GM21526 (cell line): ENCODE data around the gene GDF7.

Source experiments
- ATAC-seq: cut with Tn5 transposase; IDR thresholded peaks from one replicate; pipeline ENCODE4 v1.9.1; 2021; ENCODE audit warnings: moderate library complexity; ENCODE audit not compliant: unreplicated experiment, low FRiP score

GDF7 gene

DNA sequence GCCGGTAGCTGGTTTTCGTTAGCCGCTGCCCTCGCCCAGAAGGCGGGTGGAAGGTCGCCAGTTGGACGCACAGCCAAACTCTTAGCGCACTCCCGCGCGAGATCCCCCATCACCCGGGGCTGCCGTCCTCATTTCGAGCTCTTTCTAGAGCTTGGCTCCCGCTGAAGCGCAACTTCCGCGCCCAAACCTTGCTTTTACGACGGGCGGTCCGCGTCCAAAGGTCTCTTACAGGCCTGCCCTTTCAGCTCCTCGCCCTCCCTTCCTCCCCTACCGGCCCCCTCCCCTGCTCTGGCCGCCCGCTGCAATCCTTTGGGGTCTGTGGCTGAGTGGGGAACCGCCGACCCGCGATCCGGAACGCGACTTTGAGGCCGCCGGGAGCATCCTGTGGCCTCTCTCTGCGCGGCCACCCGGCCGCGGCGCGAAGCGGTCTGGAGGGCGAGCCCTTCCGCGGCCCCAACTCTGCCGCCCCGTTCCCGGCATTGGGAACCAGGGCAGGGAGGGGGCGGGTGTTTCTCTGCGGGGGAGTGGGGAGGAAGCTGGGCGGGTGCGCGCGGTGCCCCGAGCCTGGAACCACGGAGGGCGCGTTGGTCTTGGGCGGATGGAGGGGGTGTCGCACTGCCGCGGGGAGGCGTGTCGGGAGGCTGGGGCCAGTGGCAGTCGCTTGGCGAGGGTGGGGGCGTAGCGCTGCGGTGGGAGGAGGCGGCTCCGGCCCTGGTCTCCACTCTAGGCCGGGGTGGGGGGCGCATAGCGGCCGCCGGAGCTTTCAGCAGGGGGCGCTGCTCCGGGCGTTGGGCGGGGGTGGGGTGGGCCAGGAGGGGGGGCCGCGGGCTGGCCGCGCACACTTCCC lies at the start of gene GDF7:
GDF7 (plus strand) TSS at position 841 of the 847 bp plus-strand sequence. CDS start 96 bp downstream, outside the sequence.
- ATAC-seq = no peak

DNA sequence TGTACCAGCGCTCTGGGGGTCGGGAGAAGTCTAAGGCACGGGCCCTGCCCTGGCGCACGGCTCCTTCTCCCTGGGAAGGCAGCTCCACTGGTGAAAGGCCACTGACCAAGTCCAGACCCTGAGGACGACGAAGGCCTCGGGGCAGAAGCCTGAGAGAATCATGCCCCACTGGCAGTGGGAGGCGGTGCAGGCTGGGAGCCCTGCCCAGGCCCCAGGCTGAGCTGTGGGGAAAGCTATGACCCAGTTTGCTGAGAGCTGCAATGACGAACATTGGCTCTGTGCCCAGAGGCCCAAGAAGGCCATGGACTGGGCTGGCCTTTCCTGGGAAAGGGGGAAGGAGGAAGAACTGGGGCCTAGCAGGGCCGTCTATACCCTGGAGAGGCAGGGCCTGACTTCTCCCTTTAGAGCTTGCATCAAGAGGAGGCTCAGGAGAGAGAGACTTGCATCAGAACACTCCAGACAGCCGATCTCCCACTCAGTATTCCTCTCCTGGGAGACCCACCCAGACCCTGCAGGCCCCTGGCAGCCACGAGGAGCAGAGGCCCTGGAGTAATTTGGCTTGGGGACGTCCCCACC lies 49.0 kb upstream of the GDF7 start:
- no peak for ATAC-seq

GRCh38 chr2:20618468-20618885 lies 48.5 kb upstream of the GDF7 start:
- ATAC-seq = no peak

DNA sequence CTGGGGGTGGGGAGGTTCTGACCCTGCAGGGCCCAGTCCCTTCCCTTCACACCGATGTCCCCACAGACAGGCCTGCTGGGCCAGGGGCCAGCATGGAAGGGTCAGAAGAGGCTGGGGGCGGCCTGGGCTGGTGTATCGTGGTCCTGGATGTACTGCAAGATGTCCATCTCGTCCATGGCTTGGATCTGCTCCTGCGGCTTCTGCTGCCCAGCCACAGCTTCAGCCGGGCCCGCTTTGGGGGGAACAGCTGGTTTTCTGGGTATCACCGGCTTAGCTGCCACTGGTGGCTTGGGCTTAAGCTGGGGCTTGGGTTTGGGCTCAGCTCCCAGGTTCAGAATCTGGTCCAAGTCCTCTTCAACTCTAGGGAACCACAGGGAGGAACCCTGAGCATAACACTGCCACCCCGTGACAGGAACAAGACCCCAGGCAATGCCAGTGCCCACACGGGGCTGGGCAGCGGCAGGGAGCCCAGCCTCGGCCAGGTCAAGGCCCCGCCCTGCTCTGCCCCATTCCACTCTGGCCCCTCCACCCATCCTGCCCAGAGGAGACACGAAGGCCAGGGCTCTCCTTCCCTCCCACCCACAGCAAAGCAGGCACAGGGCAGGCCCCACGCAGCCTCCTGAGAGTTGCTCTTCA lies 47.9 kb upstream of the GDF7 start:
- no peak for ATAC-seq

DNA sequence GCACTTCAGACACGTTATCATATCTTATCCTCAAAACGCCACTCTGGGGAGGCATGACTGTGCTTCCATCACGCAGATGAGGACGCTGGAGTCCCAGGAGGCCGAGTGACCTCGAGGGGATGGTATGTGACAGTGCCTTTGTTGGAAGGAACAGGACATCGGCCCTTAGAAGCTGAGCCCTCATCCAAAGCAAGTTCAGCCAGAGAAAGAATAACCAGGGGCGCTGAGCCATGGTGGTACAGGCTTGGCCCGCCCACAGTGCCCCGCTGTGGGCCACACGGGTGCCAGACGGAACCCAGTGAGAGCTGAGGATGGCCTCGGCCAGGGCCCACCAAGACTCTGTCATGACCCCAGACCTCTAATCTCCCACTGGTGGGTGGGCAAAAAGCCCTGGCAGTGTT lies 47.3 kb upstream of the GDF7 start:
- no peak for ATAC-seq

- ATAC-seq = no peak
Measured at GRCh38 chr2:20620271-20620681, 46.7 kb upstream of the GDF7 start.

DNA sequence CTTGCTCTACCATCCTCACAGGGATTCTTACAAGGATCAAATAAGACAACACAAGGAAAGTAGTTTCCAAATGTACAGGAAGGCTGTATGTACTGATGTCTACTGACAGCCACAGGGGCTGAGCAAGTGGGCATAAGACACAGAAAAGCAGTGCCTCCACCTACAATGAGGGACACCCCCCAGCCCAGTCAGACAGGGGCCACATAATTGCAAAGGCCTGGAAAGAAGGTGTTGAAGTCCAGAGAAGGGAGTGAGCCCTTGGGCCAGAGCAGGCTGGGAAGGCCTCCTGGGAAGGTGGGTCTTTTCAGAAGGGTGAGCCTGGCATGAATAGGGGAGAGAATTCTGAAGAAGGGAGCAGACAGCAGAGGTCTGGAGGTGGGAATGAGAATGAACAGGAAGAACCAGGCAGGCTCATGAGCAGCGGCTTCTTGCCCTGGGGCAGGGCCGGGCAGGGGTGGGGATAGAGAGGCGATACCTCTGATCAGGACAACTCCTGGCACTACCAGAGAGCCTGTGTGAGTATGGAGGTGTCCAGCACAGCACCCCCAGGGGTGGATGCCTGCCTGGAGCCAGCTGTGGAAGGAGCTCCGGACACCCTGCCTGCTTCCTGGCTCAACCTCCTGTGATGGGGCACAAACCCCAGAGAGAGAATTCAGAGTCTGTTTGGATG lies 46.1 kb upstream of the GDF7 start:
- no peak for ATAC-seq

DNA sequence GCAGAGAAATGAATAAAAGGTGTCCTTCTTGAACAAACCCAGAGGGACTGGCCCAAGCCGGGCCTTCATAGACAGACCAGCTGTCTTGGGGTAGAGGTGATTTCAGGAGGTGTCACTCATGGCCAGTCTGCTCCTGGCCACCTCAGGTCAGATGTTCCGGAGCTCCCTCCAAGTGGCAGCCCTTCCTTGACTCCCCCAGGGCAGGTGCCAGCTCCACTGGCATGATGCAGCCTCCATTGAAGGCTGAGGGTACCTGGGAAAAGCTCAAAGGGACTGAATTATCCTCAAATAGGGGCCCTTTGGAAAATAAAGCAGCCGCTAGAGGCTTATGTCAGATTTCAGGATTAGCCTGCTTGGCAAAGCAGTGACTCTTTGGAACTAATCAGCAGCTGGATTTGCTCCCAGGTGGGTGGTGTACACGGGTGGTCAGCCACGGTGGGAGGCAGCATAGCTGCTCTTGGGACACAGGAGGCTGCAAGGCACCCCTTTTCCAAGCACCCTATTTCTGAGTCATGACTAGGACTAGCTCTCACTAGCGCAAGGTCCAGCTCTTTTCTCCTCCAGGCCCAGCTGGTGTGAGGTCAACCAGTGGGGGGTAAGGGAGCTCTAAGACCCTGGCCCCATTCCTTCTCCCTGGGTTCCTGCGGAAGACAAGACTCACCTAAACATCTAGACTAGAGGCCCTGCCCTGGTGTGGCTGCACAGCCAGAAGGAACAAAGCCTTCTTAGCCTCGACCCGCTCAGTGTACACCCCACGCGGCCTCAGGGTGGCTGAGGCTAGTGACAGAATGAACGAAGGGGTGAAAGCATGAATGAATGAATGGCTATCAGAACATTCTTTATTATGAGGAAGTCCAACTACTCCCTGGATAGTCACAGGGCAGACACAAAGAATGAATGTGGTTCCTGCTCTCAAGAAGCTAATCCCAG lies 45.3 kb upstream of the GDF7 start:
- no peak for ATAC-seq

GRCh38 chr2:20622296-20622686 lies 44.7 kb upstream of the GDF7 start:
- no peak for ATAC-seq

DNA sequence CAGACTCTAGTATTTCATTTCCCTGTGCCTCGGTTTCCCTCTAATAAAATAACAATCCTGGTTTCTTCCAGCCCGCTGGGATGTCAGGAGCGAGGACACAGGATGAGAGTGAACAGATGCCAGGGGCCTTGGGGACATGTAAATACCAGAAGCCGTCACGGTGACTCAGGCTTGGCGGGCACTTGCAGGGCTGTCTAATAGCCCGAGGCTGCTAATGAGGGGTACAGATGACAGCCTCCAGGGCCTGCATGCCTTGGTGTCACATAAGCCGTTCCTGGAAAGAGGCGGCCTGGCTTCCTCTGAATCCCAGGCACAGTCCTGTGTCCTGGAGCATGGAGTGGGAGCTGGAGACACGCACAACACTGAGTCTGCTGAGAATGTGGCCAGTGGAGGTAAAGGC lies 44.2 kb upstream of the GDF7 start:
- ATAC-seq = no peak

GRCh38 chr2:20623241-20623640 lies 43.7 kb upstream of the GDF7 start:
- no peak for ATAC-seq

DNA sequence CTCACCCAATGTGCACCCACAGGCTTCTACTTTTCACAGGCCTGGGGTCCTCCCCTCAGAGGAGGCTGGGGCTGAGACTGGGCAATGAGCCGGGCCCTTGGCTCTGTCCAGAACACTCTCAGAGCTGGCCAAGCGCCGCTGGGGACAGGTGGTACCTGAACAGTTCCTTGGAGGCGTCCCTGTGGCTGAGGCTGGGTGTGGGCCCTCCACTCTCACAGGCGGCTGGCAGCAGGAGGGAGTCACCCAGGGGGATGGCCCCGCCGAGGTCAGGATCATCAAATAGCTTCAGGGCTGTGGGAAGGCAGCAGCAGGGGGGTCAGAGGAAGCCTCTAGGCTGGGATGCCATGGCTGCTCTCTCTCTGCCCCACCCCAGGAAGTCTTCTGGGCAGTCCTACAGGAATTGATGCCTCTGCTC lies 43.2 kb upstream of the GDF7 start:
- ATAC-seq = no peak

DNA sequence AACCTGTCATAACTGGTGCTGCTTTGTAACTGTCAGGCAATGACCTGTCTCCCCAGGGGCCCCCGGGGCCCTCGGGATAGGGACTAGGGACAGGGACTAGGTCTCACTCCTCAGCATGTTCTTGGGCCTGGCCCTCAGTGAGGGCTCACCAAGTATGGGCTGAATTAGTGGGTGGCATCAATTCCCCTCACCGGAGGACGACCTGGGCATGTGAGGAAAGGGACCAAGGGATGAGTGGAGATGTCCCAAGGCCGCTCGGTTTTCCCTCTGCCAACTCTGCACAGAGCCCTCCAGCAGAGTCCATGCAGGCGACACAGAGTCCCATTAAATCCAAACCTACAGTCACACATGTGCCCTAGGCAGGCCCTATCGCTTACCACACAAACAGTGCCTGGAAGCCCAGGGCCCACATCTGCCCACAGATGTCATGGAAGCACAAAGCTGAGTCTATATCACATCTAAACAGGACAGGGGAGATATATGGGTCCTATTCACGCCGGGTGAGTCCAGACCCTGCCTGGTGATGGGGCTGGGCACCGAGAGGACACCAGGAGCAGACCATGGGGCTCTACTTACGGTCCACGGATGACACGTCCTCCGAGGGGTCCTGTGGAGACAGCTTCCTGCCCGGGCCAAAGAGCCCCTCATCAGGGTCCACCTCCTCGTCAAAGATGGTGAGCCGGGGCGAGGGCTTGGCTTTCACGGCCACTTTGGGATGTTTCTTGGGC lies 42.6 kb upstream of the GDF7 start:
- no peak for ATAC-seq

GRCh38 chr2:20624884-20625485 lies 42.0 kb upstream of the GDF7 start:
- no peak for ATAC-seq

DNA sequence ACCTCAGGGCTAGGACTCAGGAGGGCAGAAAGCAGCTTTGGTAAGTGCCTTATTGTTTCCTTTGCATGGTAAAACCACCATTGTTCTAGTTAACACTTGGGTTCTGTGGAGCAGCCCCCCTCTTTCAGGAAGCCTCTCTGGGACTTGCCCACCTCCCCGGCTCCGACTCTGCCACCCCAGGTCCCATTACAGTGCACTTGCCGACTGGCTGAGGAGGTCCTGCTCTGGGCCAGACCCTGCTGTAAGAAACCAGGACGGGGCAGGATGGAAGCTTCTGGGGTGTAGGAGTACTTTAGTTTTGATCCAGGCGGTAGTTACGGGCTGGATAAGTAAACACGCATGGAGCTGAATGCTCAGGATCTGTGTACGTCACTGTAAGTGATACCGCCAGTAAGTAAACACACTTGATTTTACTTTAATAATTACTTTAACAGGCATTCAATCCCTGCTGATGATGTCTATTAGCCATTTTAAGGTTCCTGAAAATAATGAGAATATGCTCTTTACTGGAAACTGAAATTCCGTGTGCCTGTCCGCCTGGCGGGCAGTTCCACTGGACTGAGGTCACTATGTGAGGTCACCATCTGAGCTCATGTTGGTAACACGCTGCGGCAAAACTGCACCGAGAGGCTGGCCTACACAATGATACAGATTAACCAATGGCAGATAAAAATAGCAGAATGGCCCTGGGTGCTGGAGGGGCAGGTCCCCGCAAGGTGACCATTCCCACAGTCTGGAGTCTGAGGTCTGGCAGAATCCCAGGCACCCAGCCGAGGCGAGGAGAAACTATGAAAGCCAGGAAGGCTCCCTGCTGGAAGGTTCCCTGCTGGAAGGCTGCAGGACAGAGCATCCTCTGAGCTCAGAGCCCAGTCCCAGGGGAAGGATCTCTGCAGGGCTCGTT lies 41.2 kb upstream of the GDF7 start:
- ATAC-seq = no peak

DNA sequence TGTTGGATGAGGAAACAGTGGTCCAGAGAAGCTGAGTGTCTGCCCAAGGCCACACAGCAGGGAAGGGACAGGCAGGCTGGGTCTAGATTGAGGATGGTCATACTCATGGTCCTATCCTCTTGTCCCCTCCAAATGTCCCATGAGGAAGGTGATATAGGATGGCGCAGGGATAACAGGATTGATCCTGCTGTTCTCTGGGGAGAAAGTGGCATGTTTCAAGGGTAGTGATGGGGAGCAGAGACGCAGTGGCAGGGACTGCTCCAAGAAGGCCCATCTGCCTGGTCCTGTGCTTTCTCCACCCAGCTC lies 40.6 kb upstream of the GDF7 start:
- ATAC-seq = no peak

DNA sequence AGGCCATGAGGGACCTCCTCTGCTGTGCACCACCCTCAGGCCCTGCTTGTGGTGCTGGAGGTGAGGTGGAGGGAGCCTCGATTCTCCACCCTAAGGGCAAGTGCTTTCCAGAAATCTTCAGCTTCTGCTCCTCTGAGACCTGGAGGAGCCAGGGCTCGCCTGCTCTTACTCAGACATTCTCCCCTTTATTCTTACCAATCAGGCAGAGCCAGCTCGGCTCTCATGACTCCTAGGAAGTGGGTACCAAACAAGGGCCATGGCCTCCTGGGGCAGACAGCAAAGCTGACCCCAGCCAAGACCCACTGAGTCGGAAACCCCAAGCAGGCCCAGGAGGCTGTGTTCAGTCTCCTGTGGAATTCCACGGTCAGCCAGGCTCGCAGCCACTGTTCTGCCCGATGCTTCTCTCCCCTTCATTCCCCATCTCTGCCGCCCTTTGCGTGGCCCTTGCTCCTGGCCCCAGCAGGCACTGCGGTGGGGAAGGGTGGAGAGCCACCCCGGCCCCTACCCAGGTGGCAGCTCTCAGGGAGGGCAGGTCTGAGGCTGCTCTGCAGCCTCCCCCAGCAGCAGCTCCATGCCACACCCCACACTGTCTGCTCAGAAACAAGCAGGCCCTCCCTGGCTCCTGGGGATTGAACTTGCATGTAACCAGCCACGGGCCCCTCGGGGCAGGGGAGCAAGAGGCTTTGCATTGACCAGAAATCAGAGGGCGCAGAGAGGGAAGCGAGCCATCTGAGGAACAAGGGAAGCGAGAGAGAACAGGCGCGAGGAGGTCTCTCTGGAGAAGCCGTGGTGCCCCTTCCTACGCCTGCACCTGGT lies 40.0 kb upstream of the GDF7 start:
- no peak for ATAC-seq
